HepG2 (cell line): Measurements from ENCODE around the gene ADRM1. TPM values are rescaled to one million over a fixed set of nuclear protein-coding genes. Genes with fewer than 3 reads are reported as not detected.

Experiments
- CBX1 ChIP-seq: IDR thresholded peaks from one replicate; pipeline ENCODE4 v1.6.1; 2016; ENCODE audit warnings: antibody characterized with exemption, low read depth
- ETV6 ChIP-seq: sonication (generic); formaldehyde crosslinking; conservative IDR thresholded peaks from 2 replicates; pipeline ENCODE4 v1.4.0; 2020; ENCODE audit warnings: missing genetic modification reagents
- GABPA ChIP-seq, 2 experiments: IDR thresholded peaks; 2 replicates each; pipeline ENCODE4 v1.6.1; 2011 to 2016; ENCODE audit warnings: low read depth in 2 of 2, low read length in 1 of 2, missing biosample characterization in 1 of 2, missing genetic modification characterization in 1 of 2
- HNF1B ChIP-seq: sonication (generic); formaldehyde crosslinking; IDR thresholded peaks from 2 replicates; pipeline ENCODE4 v1.5.1; 2020; ENCODE audit warnings: mild to moderate bottlenecking, moderate library complexity, missing genetic modification reagents
- KDM1A ChIP-seq: IDR thresholded peaks from 2 replicates; pipeline ENCODE4 v1.6.1; 2016; ENCODE audit warnings: missing compliant biosample characterization
- KIAA2018 ChIP-seq: sonication (generic); formaldehyde crosslinking; IDR thresholded peaks from 2 replicates; pipeline ENCODE4 v1.5.0; 2020; ENCODE audit warnings: mild to moderate bottlenecking, missing genetic modification reagents, borderline replicate concordance
- KMT2A ChIP-seq: sonication (generic); formaldehyde crosslinking; IDR thresholded peaks from 2 replicates; pipeline ENCODE4 v1.4.0; 2020; ENCODE audit warnings: missing genetic modification reagents
- MED13 ChIP-seq: sonication (generic); formaldehyde crosslinking; IDR thresholded peaks from 2 replicates; pipeline ENCODE4 v1.5.0; 2020; ENCODE audit warnings: missing genetic modification reagents
- MZF1 ChIP-seq: sonication (generic); formaldehyde crosslinking; IDR thresholded peaks from 2 replicates; pipeline ENCODE4 v1.8.1; 2023; ENCODE audit warnings: mild to moderate bottlenecking, missing genetic modification reagents, borderline replicate concordance
- NFYC ChIP-seq: IDR thresholded peaks from 2 replicates; pipeline ENCODE4 v1.6.1; 2016; ENCODE audit warnings: missing genetic modification reagents, missing compliant biosample characterization
- PCBP1 ChIP-seq: fragments of 200-400 bp; formaldehyde crosslinking; IDR thresholded peaks from 2 replicates; pipeline ENCODE4 v1.6.1; 2017; ENCODE audit warnings: mild to moderate bottlenecking, low read depth, low read length, borderline replicate concordance
- PTBP1 ChIP-seq: fragments of 200-400 bp; formaldehyde crosslinking; IDR thresholded peaks from 2 replicates; pipeline ENCODE4 v1.6.1; 2018; ENCODE audit warnings: low read length, low read depth; ENCODE audit not compliant: poor library complexity, severe bottlenecking
- TCF12 ChIP-seq, 2 experiments: fragments of 450-650 bp in 1 of 2; sonication (generic) in 1 of 2; formaldehyde crosslinking in 1 of 2; IDR thresholded peaks; 2 replicates each; pipeline versions ENCODE4 v1.6.1 to v1.8.0; 2017 to 2022; ENCODE audit warnings: antibody characterized with exemption in 1 of 2, mild to moderate bottlenecking in 1 of 2, missing genetic modification reagents in 1 of 2, moderate library complexity in 1 of 2
- ZC3H4 ChIP-seq: sonication (generic); formaldehyde crosslinking; IDR thresholded peaks from 2 replicates; pipeline ENCODE4 v1.4.0; 2020; ENCODE audit warnings: missing genetic modification reagents, borderline replicate concordance
- ZFY ChIP-seq: sonication (generic); formaldehyde crosslinking; IDR thresholded peaks from 2 replicates; pipeline ENCODE4 v1.4.0; 2020; ENCODE audit warnings: missing genetic modification reagents
- ZNF251 ChIP-seq: sonication (generic); formaldehyde crosslinking; IDR thresholded peaks from 2 replicates; pipeline ENCODE4 v1.9.0; 2021; ENCODE audit warnings: mild to moderate bottlenecking, missing genetic modification reagents
- ZNF350 ChIP-seq: sonication (generic); formaldehyde crosslinking; IDR thresholded peaks from 2 replicates; pipeline ENCODE4 v1.4.0; 2020; ENCODE audit warnings: mild to moderate bottlenecking, low read depth, missing genetic modification reagents, borderline replicate concordance
- ZNF367 ChIP-seq: sonication (generic); formaldehyde crosslinking; IDR thresholded peaks from 2 replicates; pipeline ENCODE4 v1.4.0; 2020; ENCODE audit warnings: missing genetic modification reagents, borderline replicate concordance
- ZNF549 ChIP-seq: sonication (generic); formaldehyde crosslinking; IDR thresholded peaks from 2 replicates; pipeline ENCODE4 v1.5.0; 2020; ENCODE audit warnings: missing genetic modification reagents
- ZNF563 ChIP-seq: sonication (generic); formaldehyde crosslinking; IDR thresholded peaks from 2 replicates; pipeline ENCODE4 v1.8.0; 2022; ENCODE audit warnings: mild to moderate bottlenecking, moderate library complexity, missing genetic modification reagents
- polyA plus RNA-seq, 8 experiments: library from polyadenylated mRNA; depleted of rRNA in 3 of 8; stranded (reverse) in 7 of 8; unstranded in 1 of 8; fragments of >200 nt; fragmentation: Illumina TruSeq in 4 of 8; extraction: Trizol in 4 of 8; gene quantifications; 2 replicates each; pipeline versions ENCODE4 v1.2.1 to v1.2.3, GENCODE V29; 2011 to 2016; ENCODE audit warnings: low read depth in 4 of 8, missing spikeins in 1 of 8, mixed read lengths in 1 of 8; ENCODE audit not compliant: insufficient read depth in 1 of 8
- total RNA-seq, 5 experiments: library from RNA; depleted of rRNA; stranded (reverse); fragments of >200 nt; fragmentation: Illumina TruSeq; extraction: Trizol; gene quantifications; 2 replicates each; pipeline ENCODE4 v1.2.3, GENCODE V29; 2016; ENCODE audit warnings: low read depth in 1 of 5

Gene ADRM1
- total and polyA plus RNA-seq, 2 of the 13 experiments (the other 11 are each of a cell fraction or from before 2014, with no cell fraction given) = 92.9 to 154 TPM

DNA sequence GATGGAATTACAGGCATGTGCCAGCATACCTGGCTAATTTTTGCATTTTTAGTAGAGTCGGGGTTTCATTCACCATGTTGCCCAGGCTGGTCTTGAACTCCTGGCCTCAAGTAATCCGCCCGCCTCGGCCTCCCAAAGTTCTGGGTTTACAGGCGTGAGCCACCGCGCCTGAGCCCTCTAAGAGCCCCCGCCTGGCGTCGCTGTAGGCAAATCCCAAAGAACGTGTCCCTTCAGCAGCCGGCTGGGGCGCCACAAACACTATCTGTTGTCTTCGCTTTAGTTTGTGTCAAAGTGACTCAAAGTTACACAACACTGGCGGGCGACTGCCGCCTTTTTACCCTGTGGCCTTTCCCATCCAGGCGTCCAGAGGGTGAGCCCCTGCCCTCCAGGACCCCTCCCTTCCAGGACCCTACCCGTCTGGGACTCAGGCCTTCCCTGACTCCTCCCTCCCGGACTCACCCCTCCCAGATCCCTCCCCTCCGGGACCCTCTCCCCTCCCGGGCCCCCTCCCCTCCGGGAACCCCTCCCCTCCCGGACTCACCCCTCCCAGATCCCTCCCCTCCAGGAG lies 940 bp upstream of the ADRM1 start (continued):
- TF ChIP-seq PCBP1 (peak; percentile 90; the same call in 1 of the 2 replicates), ZNF251 (CRISPR knock-in tag) (no peak), ZNF549 (CRISPR knock-in tag) (no peak), ZNF563 (CRISPR knock-in tag) (peak; percentile 90), KIAA2018 (CRISPR knock-in tag) (no peak; the same call in 1 of the 2 replicates), CBX1 (peak; percentile 88), MED13 (no peak), ETV6 (CRISPR knock-in tag) (peak; percentile 93), ZFY (CRISPR knock-in tag) (no peak; the same call in 1 of the 2 replicates), ZC3H4 (CRISPR knock-in tag) (0 out of 2 replicates have a peak, but pooled peaks have one; percentile 79), ZNF367 (CRISPR knock-in tag) (peak; percentile 56; the same call in 1 of the 2 replicates), KDM1A (peak; percentile 97), ZNF350 (peak; percentile 56; the same call in 1 of the 2 replicates), HNF1B (peak; percentile 96), PTBP1 (peak; percentile 73), TCF12 (IDR thresholded peaks at IDR 0.05) (no peak), TCF12 (CRISPR knock-in tag; IDR thresholded peaks at IDR 0.05) (peak; percentile 51; the same call in 1 of the 2 replicates), NFYC (CRISPR knock-in tag) (peak; percentile 54), MZF1 (no peak), GABPA (IDR thresholded peaks at IDR 0.05; ENCODE audit: low read depth, low read length) (peak; percentile 30), GABPA (CRISPR knock-in tag; IDR thresholded peaks at IDR 0.05; ENCODE audit: low read depth) (peak; percentile 77), KMT2A (CRISPR knock-in tag) (peak; percentile 87)
